Adrenal gland (tissue), 5 donors: Measurements from ENCODE around the gene SNX25.

ENCODE experiments used
- CTCF ChIP-seq, 6 experiments: fragments of 450-650 bp in 4 of 6; fragments of 200-600 bp in 2 of 6; sonication (generic) in 1 of 6; IDR thresholded peaks; 1 replicate in 5 of 6; 2 replicates in 1 of 6; pipeline versions ENCODE4 v1.5.1 to v1.8.0; 2016 to 2021; ENCODE audit warnings: antibody characterized with exemption in 6 of 6, mild to moderate bottlenecking in 2 of 6, moderate library complexity in 1 of 6
- POLR2A ChIP-seq, 2 donors: fragments of 450-650 bp; IDR thresholded peaks; one replicate each; pipeline ENCODE4 v1.6.1; 2017; ENCODE audit warnings: antibody characterized with exemption in 2 of 2, mild to moderate bottlenecking in 2 of 2, moderate library complexity in 1 of 2
- donor health status: DM: no; HTN: no; CAD: no.

GRCh38 chr4:185380320-185380719 lies 170.9 kb downstream of the SNX25 start:
- TF ChIP-seq CTCF (IDR thresholded peaks at IDR 0.05) (no peak), POLR2A (IDR thresholded peaks at IDR 0.05) (no peak)
